A549 (cell line): ENCODE measurements around the gene CSPG4. TPM values are rescaled to one million over a fixed set of nuclear protein-coding genes. Genes with fewer than 3 reads are reported as not detected.
"Not testable (repeated sequence)": the region's sequence is repeated elsewhere in the genome, so short reads cannot be mapped to it uniquely, and the experiment has no call there.

ENCODE experiments used
- ATAC-seq, 2 experiments: fragments of 200-7000 bp in 1 of 2; fragments of >200 bp in 1 of 2; cut with Nextera tagmentation in 1 of 2; cut with Tn5 transposase in 1 of 2; 3 replicates each; pipeline versions ENCODE4 v1.8.0 to v1.9.1; 2018 to 2020; ENCODE audit warnings: mild to moderate bottlenecking in 1 of 2, moderate library complexity in 1 of 2
- CTCF ChIA-PET: fragments of 300-600 bp; sonication (Branson Sonifier 250); formaldehyde crosslinking; extraction: SDS; loops from one replicate; lab custom pipeline; 2021; ENCODE audit warnings: antibody characterized with exemption, inconsistent platforms; lab: Yijun Ruan, JAX
- POLR2A ChIA-PET: fragments of 350-600 bp; formaldehyde crosslinking; extraction: SDS; loops from one replicate; lab custom pipeline; 2021; ENCODE audit warnings: antibody characterized with exemption, inconsistent platforms; lab: Yijun Ruan, JAX
- DNase-seq, 2 experiments: peaks; one replicate each; pipeline versions ENCODE4 v3.0.0 to v3.0.0-alpha.2; 2011 to 2016; ENCODE audit warnings: low read depth in 1 of 2, low spot score in 1 of 2
- FAIRE-seq: peaks from 2 replicates; lab custom pipeline; 2011; peaks lifted over from hg19 to GRCh38; lab: Jason Lieb, UNC
- H3K27ac ChIP-seq, 2 experiments: fragments of >200 bp; sonication (Bioruptor Twin); formaldehyde crosslinking; 3 replicates each; pipeline ENCODE4 v1.5.1; 2016 to 2017
- H3K4me1 ChIP-seq: fragments of >200 bp; sonication (Bioruptor Twin); formaldehyde crosslinking; 3 replicates; pipeline ENCODE4 v1.6.1; 2016
- H3K4me2 ChIP-seq: fragments of >200 bp; sonication (Bioruptor Twin); formaldehyde crosslinking; 3 replicates; pipeline ENCODE4 v1.6.1; 2016
- H3K4me3 ChIP-seq: fragments of >200 bp; sonication (Bioruptor Twin); formaldehyde crosslinking; 3 replicates; pipeline ENCODE4 v1.5.1; 2016
- H3K9me3 ChIP-seq: fragments of >200 bp; sonication (Bioruptor Twin); formaldehyde crosslinking; 3 replicates; pipeline ENCODE4 v1.6.1; 2016
- BHLHE40 ChIP-seq: IDR thresholded peaks from 2 replicates; pipeline ENCODE4 v1.6.1; 2012; ENCODE audit warnings: low read depth, low read length, inconsistent platforms
- CBX2 ChIP-seq: fragments of 200-600 bp; sonication (generic); IDR thresholded peaks from 2 replicates; pipeline ENCODE4 v1.6.1; 2016; ENCODE audit warnings: low read depth, mild to moderate bottlenecking, borderline replicate concordance
- FOSB ChIP-seq: fragments of 250-450 bp; sonication (Bioruptor Pico); IDR thresholded peaks from 2 replicates; pipeline ENCODE4 v1.5.0; 2020; ENCODE audit warnings: mild to moderate bottlenecking, moderate library complexity
- JUN ChIP-seq, 2 experiments: fragments of >200 bp; sonication (Bioruptor Twin); formaldehyde crosslinking; IDR thresholded peaks; 2 replicates in 1 of 2; 3 replicates in 1 of 2; pipeline ENCODE4 v1.6.1; 2016 to 2017
- KDM5A ChIP-seq: fragments of 200-600 bp; sonication (generic); IDR thresholded peaks from 2 replicates; pipeline ENCODE4 v1.6.1; 2016; ENCODE audit warnings: antibody characterized with exemption, mild to moderate bottlenecking
- NR3C1 ChIP-seq: fragments of >200 bp; sonication (Bioruptor Twin); formaldehyde crosslinking; IDR thresholded peaks from 3 replicates; pipeline ENCODE4 v1.6.1; 2017
- PHF8 ChIP-seq: fragments of 200-600 bp; sonication (generic); IDR thresholded peaks from 2 replicates; pipeline ENCODE4 v1.6.1; 2016; ENCODE audit warnings: low read depth, mild to moderate bottlenecking, antibody characterized with exemption, moderate library complexity, borderline replicate concordance
- POLR2A ChIP-seq: IDR thresholded peaks from 2 replicates; pipeline ENCODE4 v1.6.1; 2012; ENCODE audit warnings: mild to moderate bottlenecking, low read length
- RARB ChIP-seq: fragments of 250-450 bp; sonication (Bioruptor Pico); IDR thresholded peaks from 2 replicates; pipeline ENCODE4 v1.8.0; 2021; ENCODE audit warnings: mild to moderate bottlenecking, moderate library complexity
- RNF2 ChIP-seq: fragments of 200-600 bp; sonication (generic); IDR thresholded peaks from 2 replicates; pipeline ENCODE4 v1.6.1; 2016; ENCODE audit warnings: low read depth, mild to moderate bottlenecking, antibody characterized with exemption, moderate library complexity, borderline replicate concordance
- TFCP2L1 ChIP-seq: fragments of 250-450 bp; sonication (Bioruptor Pico); IDR thresholded peaks from 2 replicates; pipeline ENCODE4 v1.5.0; 2021; ENCODE audit warnings: mild to moderate bottlenecking
- WGBS: methylation state at CpG from one replicate; pipeline ENCODE4 v1.1.6; 2017; ENCODE audit errors: missing lambda C conversion rate; 5-methylcytosine and 5-hydroxymethylcytosine counted together
- polyA plus RNA-seq, 4 experiments: library from polyadenylated mRNA; depleted of rRNA in 3 of 4; stranded (reverse); fragments of >200 nt; fragmentation: RNase III in 1 of 4; extraction: RNeasy Plus Mini Kit Qiagen cat#74134 plus additional on column Dnase treatment in 1 of 4; gene quantifications; 2 replicates in 3 of 4; 3 replicates in 1 of 4; pipeline ENCODE4 v1.2.3, GENCODE V29; 2011 to 2017
- TF ChIP-seq, protein P1 (sequence below): IDR thresholded peaks from 2 replicates; pipeline ENCODE4 v1.6.1; 2012

The CSPG4 gene
- polyA plus RNA-seq, 2 of the 4 experiments (the other 2 are of a cell fraction): 0.01 to 0.06 TPM

DNA sequence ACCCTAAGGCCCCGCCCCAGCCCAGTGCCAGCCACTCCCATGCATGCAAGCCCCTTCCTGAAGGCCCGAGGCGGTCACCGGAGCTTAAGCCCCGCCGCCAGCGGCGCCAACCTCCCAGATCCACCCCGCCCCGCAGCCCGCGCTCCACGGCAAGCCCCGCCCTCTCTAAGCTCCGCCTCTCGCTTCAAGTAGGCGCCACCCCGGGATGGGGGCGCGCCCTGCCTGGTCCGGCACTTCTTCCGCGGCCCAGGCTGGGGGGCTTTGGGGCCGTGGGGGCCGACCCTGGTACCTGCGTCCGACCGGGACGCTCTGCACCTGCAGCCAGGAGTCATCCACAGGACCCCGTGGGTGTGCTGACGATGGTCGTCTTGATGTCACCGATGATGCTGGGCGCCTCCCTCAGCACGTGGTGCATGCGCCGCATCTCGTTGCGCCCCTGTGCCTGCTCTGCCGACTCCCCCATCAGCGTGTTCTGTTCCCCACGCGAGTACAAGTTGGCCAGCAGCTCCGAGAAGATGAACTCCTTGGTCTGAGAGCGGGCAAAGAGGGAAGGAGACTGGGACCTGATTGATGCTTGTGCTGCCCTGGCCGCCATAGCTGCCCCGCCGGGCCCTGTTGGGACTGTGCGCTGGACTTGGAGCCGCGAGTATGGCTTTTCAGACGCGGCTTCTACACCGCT is 26.1 kb upstream of the CSPG4 start (continued):
- TF ChIP-seq PHF8: peak; percentile 48; the same call in 1 of the 2 replicates
- peak in 1 of 2 experiments; percentile 30; a peak in 1 of 5 replicates for TF ChIP-seq JUN (IDR thresholded peaks at IDR 0.05)
- TF ChIP-seq KDM5A: no peak
- TF ChIP-seq, protein P1, sequence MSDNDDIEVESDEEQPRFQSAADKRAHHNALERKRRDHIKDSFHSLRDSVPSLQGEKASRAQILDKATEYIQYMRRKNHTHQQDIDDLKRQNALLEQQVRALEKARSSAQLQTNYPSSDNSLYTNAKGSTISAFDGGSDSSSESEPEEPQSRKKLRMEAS: peak; percentile 99
- no peak for TF ChIP-seq CBX2
- 0 out of 2 replicates have a peak, but pooled peaks have one; percentile 53 for TF ChIP-seq TFCP2L1

DNA sequence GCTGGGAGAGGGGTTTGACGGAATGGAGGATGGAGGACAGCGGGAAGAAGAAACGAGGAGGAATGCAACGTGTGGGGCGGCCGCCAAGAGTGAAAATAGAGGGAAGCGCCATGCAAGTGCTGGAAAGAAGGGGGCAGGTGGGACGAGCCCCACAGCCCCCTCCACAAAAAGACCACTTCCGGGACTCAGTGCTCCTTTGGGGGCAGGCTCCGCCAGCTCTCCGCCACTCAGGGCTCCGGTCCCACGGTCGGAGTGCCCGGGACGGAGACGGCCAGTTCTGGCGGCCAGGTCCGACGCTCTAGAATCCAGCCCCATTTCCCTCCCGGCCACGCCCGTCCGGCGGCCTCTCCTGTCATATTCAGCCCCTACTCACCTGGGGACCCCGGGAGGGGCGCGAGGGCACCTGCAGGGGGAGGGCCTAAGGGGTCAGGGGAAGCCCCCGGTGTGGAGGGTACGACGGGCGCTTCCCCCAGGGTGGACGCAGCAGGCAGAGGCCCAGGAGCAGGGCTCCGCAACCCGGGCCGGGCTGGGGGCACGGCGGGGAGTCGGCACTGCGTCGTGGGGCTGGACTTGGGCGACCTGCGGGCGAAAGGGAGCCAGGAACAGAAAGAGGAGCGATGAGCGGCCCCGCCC is 25.5 kb upstream of the CSPG4 start:
- TF ChIP-seq BHLHE40 (no peak), JUN (IDR thresholded peaks at IDR 0.05) (no peak; a peak in 1 of 5 replicates), POLR2A (0 out of 2 replicates have a peak, but pooled peaks have one; percentile 8), NR3C1 (no peak)
- TF ChIP-seq, protein P1: no peak
- TF ChIP-seq, all 56 proteins: peak for 1
- Histone ChIP-seq H3K4me2 (peak overlapping the region; percentile 100), H3K4me1 (0 out of 3 replicates have a peak, but pooled peaks cover 3% of the 10 kb centered on the region), H3K4me3 (peak overlapping the region; percentile 87), H3K27ac (peak overlapping the region; percentile 81 to 94), H3K9me3 (no peaks in the 10 kb centered on the region)
- peak; percentile 33 to 49 for ATAC-seq
- DNase-seq: no peak
- 24% methylated on average over 27 of the region's 47 CpGs for WGBS
- POLR2A ChIA-PET: interaction anchor here (0.5 to 1.6 kb wide), 11 partner anchors 11 to 370 kb away, joined by 3 to 9 read pairs (median 3); partner anchors contain the start of gene UBE2Q2
- no peak for FAIRE-seq
- CTCF ChIA-PET: interaction anchor here (1.1 to 22.9 kb wide), 6 partner anchors 10 to 67 kb away, joined by 3 to 350 read pairs (median 6); a partner anchor contains a TSS

DNA sequence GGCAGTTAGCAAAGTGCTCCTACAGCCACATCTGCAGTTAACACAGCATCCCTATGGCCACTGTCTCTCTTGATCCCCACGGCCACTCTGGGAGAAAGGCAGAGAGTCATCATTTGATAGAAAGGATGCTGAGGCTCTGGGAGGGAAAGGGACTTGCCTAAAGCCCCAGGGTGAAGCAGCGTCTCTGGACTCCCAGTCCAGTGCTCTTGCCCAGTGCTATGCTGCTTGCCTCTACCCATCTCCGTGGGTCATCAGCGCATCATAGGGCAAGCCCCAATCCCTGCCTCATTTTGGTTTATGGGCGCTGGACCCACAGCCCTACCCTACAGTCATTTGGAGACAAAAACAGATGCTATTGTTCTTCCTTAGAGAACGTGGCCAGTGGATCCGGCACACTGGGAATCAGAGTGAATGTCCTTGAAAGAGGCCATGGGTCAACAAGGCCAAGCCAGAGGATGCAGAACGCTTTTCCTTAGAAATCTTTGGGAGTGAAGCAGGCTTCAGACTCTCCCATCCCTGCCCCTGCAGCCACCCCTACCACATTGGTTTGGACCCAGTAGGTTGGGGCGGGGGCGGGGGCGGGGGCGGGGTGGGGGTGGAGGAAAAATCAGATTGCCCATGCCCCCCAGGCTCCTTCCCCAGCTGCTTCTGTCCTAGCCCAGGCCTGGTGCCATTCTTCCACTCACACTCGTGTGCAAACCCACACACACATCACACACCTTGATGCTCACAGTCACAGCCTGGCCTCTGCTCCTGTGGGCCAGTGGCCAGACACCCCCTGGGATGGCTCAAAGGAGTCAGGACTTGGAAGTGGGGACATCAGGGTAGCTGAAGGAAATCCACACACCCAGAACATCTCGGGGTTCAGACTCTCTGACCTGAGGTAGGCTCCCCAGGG is 24.7 kb upstream of the CSPG4 start:
- not testable (repeated sequence) for FAIRE-seq, H3K4me1 ChIP-seq, DNase-seq, ATAC-seq, H3K9me3 ChIP-seq
- WGBS: 75% methylated on average over 11 of the region's 14 CpGs
- Histone ChIP-seq H3K4me3 (peak overlapping the region; percentile 87), H3K4me2 (peak overlapping the region; percentile 100), H3K27ac (peak overlapping the region in 1 of 2 experiments; percentile 94; a peak in 3 of 6 replicates)
- CTCF ChIA-PET: interaction anchor here (1.4 to 22.9 kb wide), 6 partner anchors 9 to 68 kb away, joined by 3 to 350 read pairs (median 15); a partner anchor contains a TSS
- POLR2A ChIA-PET: interaction anchor here (1.5 to 1.6 kb wide), 2 partner anchors 13 to 76 kb away, joined by 3 to 9 read pairs; a partner anchor contains a TSS

DNA sequence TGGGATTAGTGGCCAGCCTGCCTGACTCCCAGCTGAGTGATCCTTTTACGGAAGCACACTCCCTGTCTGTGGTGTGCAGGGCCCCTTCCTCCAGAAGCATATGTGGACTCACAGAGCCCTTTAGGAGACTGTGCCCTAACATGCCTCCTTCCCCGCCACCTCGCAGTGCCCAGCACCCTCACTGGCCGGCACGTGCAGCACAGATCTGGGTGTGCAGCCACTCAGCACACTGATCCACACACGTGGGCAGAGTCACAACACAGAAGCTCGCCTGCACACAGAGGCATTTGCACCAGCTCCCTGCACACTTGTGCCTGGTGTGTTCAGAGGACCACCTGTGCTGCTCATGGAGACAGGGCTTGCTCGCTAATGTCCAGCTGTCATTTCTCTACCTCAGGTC is 23.6 kb upstream of the CSPG4 start:
- no peak overlapping the region for H3K4me2 ChIP-seq
- ATAC-seq: no peak
- DNase-seq: no peak
- ChIA-PET POLR2A (interaction anchor here (0.5 kb wide), 1 partner anchor 20 kb away, joined by 4 read pairs; no protein-coding TSS in a partner anchor), CTCF (interaction anchor here (1.0 to 22.9 kb wide), 5 partner anchors 12 to 69 kb away, joined by 3 to 350 read pairs (median 6); a partner anchor contains a TSS)
- H3K27ac ChIP-seq: no peak overlapping the region
- FAIRE-seq: no peak
- TF ChIP-seq FOSB (CRISPR knock-in tag): no peak
- no peak for TF ChIP-seq RARB (CRISPR knock-in tag)
- TF ChIP-seq RNF2: no peak
- peaks cover 9% of the 10 kb centered on the region; the same call in 2 of the 3 replicates for H3K4me1 ChIP-seq
- H3K9me3 ChIP-seq: no peaks in the 10 kb centered on the region
- no peak overlapping the region for H3K4me3 ChIP-seq
- WGBS: 85% methylated on average over 8 of the region's 8 CpGs

DNA sequence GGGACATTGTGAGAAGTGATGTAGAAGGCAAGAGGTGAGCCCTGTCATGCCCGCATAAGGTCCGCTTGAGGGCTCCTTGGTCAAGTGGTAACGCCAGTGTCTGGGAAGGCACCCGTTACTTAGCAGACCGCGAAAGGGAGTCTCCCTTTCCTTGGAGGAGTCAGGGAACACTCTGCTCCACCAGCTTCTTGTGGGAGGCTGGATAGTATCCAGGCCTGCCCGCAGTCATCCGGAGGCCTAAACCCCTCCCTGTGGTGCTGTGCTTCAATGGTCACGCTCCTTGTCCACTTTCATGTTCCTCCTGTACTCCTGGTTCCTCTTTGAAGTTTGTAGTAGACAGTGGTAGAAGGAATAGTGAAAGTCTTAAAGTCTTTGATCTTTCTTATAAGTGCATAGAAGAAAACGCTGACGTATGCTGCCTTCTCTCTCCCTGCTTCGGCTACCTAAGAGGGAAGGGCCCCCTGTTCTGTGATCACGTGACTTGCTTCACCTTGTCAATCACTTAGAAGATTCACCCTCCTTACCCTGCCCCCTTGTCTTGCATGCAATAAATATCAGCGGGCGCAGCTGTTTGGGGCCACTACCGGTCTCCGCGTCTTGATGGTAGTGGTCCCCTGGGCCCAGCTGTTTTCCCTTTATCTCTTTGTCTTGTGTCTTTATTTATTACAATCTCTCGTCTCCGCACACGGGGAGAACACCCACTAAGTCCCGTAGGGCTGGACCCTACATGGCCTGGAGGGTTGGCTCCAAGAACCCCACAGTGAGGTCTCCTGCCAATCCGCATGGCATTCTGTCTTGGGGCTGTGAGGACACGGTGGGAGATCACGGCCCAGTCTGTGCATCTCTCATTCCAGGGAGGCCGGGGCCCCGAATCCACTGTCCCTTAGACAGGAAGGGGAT is 22.5 kb upstream of the CSPG4 start:
- H3K4me2 ChIP-seq, H3K27ac ChIP-seq, ATAC-seq, FAIRE-seq, H3K4me1 ChIP-seq, DNase-seq, POLR2A ChIA-PET, H3K9me3 ChIP-seq, H3K4me3 ChIP-seq: not testable (repeated sequence)
- 91% methylated on average over 27 of the region's 27 CpGs for WGBS
- CTCF ChIA-PET: interaction anchor here (0.6 to 22.9 kb wide), 8 partner anchors 9 to 244 kb away, joined by 3 to 350 read pairs (median 4); a partner anchor contains a TSS
